Hepatocyte (in vitro differentiated cells): ENCODE results near the gene BICD2. TPM values are rescaled to one million over a fixed set of nuclear protein-coding genes. Genes with fewer than 3 reads are reported as not detected.

ENCODE experiments used
- DNase-seq: peaks from one replicate; pipeline ENCODE4 v3.0.0-alpha.2; 2016; ENCODE audit warnings: low spot score
- H2AFZ ChIP-seq: fragments of 200-600 bp; sonication (generic); 2 replicates; pipeline ENCODE4 v1.6.0; 2016; ENCODE audit warnings: antibody characterized with exemption, mild to moderate bottlenecking
- H3K27ac ChIP-seq: fragments of 200-600 bp; sonication (generic); 2 replicates; pipeline ENCODE4 v1.5.1; 2016; ENCODE audit warnings: mild to moderate bottlenecking
- H3K27me3 ChIP-seq: fragments of 200-600 bp; sonication (generic); 2 replicates; pipeline ENCODE4 v1.6.1; 2016
- H3K36me3 ChIP-seq: fragments of 200-600 bp; sonication (generic); replicated peaks from 2 replicates; pipeline ENCODE4 v1.5.1; 2016; ENCODE audit warnings: low read depth; ENCODE audit not compliant: insufficient read depth
- H3K4me1 ChIP-seq: fragments of 200-600 bp; sonication (generic); 2 replicates; pipeline ENCODE4 v1.5.1; 2016; ENCODE audit warnings: mild to moderate bottlenecking, moderate library complexity; ENCODE audit not compliant: insufficient read depth
- H3K4me2 ChIP-seq: fragments of 200-600 bp; sonication (generic); 2 replicates; pipeline ENCODE4 v1.6.0; 2016
- H3K4me3 ChIP-seq: fragments of 200-600 bp; sonication (generic); 2 replicates; pipeline ENCODE4 v1.5.1; 2016; ENCODE audit warnings: mild to moderate bottlenecking
- H3K79me2 ChIP-seq: fragments of 200-600 bp; sonication (generic); 2 replicates; pipeline ENCODE4 v1.6.0; 2017; ENCODE audit warnings: mild to moderate bottlenecking
- H3K9me2 ChIP-seq: fragments of 200-600 bp; sonication (generic); replicated peaks from 2 replicates; pipeline ENCODE4 v1.6.0; 2017; ENCODE audit warnings: mild to moderate bottlenecking; ENCODE audit not compliant: insufficient read depth
- H3K9me3 ChIP-seq: fragments of 200-600 bp; sonication (generic); 2 replicates; pipeline ENCODE4 v1.5.1; 2016; ENCODE audit warnings: low read depth, mild to moderate bottlenecking
- H4K20me1 ChIP-seq: fragments of 200-600 bp; sonication (generic); 2 replicates; pipeline ENCODE4 v1.6.0; 2016; ENCODE audit warnings: mild to moderate bottlenecking; ENCODE audit not compliant: insufficient read depth, poor library complexity, severe bottlenecking
- EZH2 ChIP-seq: fragments of 200-600 bp; sonication (generic); IDR thresholded peaks from 2 replicates; pipeline ENCODE4 v1.6.1; 2016; ENCODE audit warnings: antibody characterized with exemption, mild to moderate bottlenecking, borderline replicate concordance
- EZH2phosphoT487 ChIP-seq: fragments of 200-600 bp; sonication (generic); IDR thresholded peaks from one replicate; pipeline ENCODE4 v1.6.1; 2018; ENCODE audit warnings: antibody characterized with exemption, mild to moderate bottlenecking, low read depth, moderate library complexity; ENCODE audit not compliant: unreplicated experiment, severe bottlenecking
- WGBS: methylation state at CpG from one replicate; pipeline ENCODE4 v1.1.6; 2016; ENCODE audit warnings: low lambda C conversion rate; ENCODE audit errors: missing lambda C conversion rate; 5-methylcytosine and 5-hydroxymethylcytosine counted together
- polyA plus RNA-seq: library from polyadenylated mRNA; unstranded; fragments of >200 nt; fragmentation: Nextera tagmentation; extraction: Ambion mirVana; gene quantifications from 2 replicates; pipeline ENCODE4 v1.2.1, GENCODE V29; 2016
- total RNA-seq: library from RNA; depleted of rRNA; stranded (reverse); fragments of >200 nt; gene quantifications from 2 replicates; pipeline ENCODE4 v1.2.3, GENCODE V29; 2014
- TF ChIP-seq, protein P1 (sequence below): fragments of 200-600 bp; sonication (generic); IDR thresholded peaks from 2 replicates; pipeline ENCODE4 v1.5.1; 2016; ENCODE audit warnings: antibody characterized with exemption, mild to moderate bottlenecking; ENCODE audit not compliant: poor library complexity

BICD2 gene
- total and polyA plus RNA-seq, 2 experiments from 2014 or later = 13.2 to 25.7 TPM

DNA sequence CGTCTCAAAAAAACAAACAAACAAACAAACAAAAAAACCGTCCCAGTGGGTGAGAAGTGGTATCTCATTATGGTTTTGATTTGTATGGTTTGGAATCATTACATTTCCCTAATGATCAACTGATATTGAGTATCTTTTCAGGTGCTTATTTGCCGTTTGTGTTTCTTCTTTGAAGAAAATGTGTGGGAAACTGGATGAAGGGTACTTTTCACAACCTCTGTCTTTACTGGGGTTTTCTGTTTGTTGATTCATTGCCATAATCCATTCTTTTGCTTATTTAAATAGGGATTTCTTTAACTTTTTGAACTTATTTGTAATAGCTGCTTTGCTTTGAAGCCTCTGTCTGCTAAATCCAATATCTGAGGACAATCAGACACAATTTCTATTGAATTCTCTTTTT lies 9.2 kb upstream of the BICD2 start:
- peaks cover 17% of the 10 kb centered on the region for H3K4me1 ChIP-seq
- H4K20me1 ChIP-seq = no peaks in the 10 kb centered on the region
- H3K36me3 ChIP-seq = no peaks in the 10 kb centered on the region
- no peak overlapping the region for H3K4me2 ChIP-seq
- no peak for DNase-seq
- H3K27me3 ChIP-seq = no peaks in the 10 kb centered on the region
- no peaks in the 10 kb centered on the region for H3K79me2 ChIP-seq
- 95% methylated on average over 3 of the region's 3 CpGs for WGBS
- H3K27ac ChIP-seq = no peak overlapping the region
- no peak overlapping the region for H3K4me3 ChIP-seq
- TF ChIP-seq EZH2phosphoT487 (no peak), EZH2 (no peak)
- TF ChIP-seq, protein P1, sequence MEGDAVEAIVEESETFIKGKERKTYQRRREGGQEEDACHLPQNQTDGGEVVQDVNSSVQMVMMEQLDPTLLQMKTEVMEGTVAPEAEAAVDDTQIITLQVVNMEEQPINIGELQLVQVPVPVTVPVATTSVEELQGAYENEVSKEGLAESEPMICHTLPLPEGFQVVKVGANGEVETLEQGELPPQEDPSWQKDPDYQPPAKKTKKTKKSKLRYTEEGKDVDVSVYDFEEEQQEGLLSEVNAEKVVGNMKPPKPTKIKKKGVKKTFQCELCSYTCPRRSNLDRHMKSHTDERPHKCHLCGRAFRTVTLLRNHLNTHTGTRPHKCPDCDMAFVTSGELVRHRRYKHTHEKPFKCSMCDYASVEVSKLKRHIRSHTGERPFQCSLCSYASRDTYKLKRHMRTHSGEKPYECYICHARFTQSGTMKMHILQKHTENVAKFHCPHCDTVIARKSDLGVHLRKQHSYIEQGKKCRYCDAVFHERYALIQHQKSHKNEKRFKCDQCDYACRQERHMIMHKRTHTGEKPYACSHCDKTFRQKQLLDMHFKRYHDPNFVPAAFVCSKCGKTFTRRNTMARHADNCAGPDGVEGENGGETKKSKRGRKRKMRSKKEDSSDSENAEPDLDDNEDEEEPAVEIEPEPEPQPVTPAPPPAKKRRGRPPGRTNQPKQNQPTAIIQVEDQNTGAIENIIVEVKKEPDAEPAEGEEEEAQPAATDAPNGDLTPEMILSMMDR = no peak
- H2AFZ ChIP-seq = no peak overlapping the region
- H3K9me3 ChIP-seq = no peaks in the 10 kb centered on the region
- H3K9me2 ChIP-seq = no peaks in the 10 kb centered on the region

DNA sequence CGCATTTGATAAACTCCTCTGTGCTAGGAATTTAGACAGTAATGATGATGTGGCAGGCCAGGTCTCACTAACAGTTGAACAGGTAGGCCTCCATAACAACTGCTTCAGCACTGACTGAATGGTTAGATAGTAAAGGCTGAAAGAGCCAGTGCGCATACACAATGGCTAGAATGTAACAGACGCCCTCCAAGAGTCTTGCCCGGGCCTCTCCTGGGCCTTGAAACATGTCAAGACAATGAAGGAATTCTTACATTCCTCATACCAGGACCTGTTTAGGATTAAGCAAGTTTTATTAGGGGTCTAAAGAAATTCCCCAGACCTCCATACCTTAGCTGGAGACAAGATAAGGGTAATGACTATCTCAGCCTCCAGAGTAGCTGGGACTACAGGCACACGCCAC lies 6.7 kb upstream of the BICD2 start:
- Histone ChIP-seq H3K9me2 (no peaks in the 10 kb centered on the region), H4K20me1 (no peaks in the 10 kb centered on the region), H3K27ac (peak overlapping the region; percentile 90), H2AFZ (no peak overlapping the region), H3K4me3 (no peak overlapping the region), H3K4me2 (no peak overlapping the region), H3K9me3 (no peaks in the 10 kb centered on the region), H3K36me3 (no peaks in the 10 kb centered on the region), H3K79me2 (no peaks in the 10 kb centered on the region), H3K27me3 (no peaks in the 10 kb centered on the region), H3K4me1 (peaks cover 17% of the 10 kb centered on the region)
- TF ChIP-seq EZH2phosphoT487 (no peak), EZH2 (no peak)
- TF ChIP-seq, protein P1 = no peak
- WGBS = 73% methylated on average over 5 of the region's 5 CpGs
- no peak for DNase-seq

DNA sequence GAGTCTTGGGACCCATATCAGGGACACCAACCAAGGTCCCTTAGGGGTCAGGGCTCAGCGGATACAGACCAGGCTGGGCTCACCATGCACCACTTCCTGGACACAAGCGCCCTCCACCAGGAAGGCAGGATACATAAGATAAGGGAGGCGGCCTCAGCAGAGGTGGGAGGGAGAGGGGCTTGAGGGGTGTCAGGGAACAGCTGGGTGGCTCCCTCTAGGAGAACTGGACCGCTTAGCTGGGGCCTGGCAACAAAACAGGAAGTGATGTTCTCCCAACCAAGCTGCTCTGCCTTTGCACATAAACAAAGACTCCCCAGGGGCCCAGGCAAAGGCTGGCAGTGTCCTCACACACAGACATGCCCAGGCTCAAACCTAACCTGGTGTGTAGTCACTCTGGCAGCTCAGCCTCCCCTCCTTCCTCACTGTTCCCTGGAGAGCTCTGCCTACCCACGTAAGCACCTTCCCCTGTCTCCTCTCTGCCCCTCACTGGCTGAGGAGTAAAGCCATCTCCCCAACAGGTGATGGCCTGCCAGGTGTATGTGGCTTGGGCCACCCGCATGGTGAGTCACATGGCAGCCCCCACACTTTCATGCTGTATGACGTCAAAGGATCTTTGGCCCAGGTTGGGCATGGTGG lies 5.8 kb upstream of the BICD2 start:
- no peaks in the 10 kb centered on the region for H3K79me2 ChIP-seq
- H4K20me1 ChIP-seq = no peaks in the 10 kb centered on the region
- H2AFZ ChIP-seq = peak overlapping the region; percentile 41
- peak overlapping the region; percentile 27 for H3K4me2 ChIP-seq
- H3K9me3 ChIP-seq = no peaks in the 10 kb centered on the region
- no peak overlapping the region for H3K4me3 ChIP-seq
- H3K4me1 ChIP-seq = peaks cover 25% of the 10 kb centered on the region
- peak overlapping the region; percentile 90 for H3K27ac ChIP-seq
- TF ChIP-seq, protein P1 = no peak
- no peak for TF ChIP-seq EZH2phosphoT487
- no peak for TF ChIP-seq EZH2
- no peaks in the 10 kb centered on the region for H3K27me3 ChIP-seq
- H3K36me3 ChIP-seq = no peaks in the 10 kb centered on the region
- DNase-seq = peak; percentile 45
- 60% methylated on average over 7 of the region's 7 CpGs for WGBS
- H3K9me2 ChIP-seq = no peaks in the 10 kb centered on the region

DNA sequence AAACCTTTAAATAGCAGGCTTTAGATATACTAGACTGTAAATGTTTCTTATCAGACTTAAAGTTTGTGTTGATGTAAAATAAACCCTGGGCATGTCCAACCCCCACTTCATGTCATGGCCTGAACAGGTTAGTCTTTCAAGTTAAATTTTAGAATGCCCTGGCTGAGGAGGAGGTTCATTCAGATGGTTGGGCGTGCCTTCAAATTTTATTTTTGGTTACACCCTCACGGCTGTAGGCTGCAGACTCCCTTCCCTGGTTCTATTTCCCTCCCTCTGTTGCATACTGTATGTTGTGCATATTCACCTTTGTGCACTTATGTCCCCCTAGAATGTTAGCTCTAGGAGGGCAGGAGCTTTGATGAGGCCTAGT lies 5.3 kb upstream of the BICD2 start:
- Histone ChIP-seq H3K27ac (peak overlapping the region; percentile 90), H3K9me2 (no peaks in the 10 kb centered on the region), H3K4me1 (peaks cover 25% of the 10 kb centered on the region), H4K20me1 (no peaks in the 10 kb centered on the region), H2AFZ (peak overlapping the region; percentile 41), H3K27me3 (no peaks in the 10 kb centered on the region), H3K4me2 (peak overlapping the region; percentile 27), H3K9me3 (no peaks in the 10 kb centered on the region), H3K36me3 (no peaks in the 10 kb centered on the region), H3K79me2 (no peaks in the 10 kb centered on the region), H3K4me3 (no peak overlapping the region)
- TF ChIP-seq EZH2phosphoT487 = no peak
- TF ChIP-seq, protein P1 = no peak
- no peak for TF ChIP-seq EZH2
- DNase-seq = no peak
- WGBS = 60% methylated on average over 2 of the region's 2 CpGs
